GM23338 (cell line): ENCODE measurements around the gene CATSPERZ.

Experiments
- EZH2 ChIP-seq: fragments of 200-600 bp; sonication (generic); IDR thresholded peaks from one replicate; pipeline ENCODE4 v1.8.0; 2017; ENCODE audit warnings: antibody characterized with exemption, mild to moderate bottlenecking, low read depth; ENCODE audit not compliant: unreplicated experiment
- EZH2phosphoT487 ChIP-seq: fragments of 200-600 bp; sonication (generic); IDR thresholded peaks from one replicate; pipeline ENCODE4 v1.8.1; 2018; ENCODE audit warnings: antibody characterized with exemption; ENCODE audit not compliant: unreplicated experiment
- TF ChIP-seq, protein P1 (sequence below), 2 experiments: fragments of 200-600 bp in 1 of 2; sonication (generic) in 1 of 2; conservative IDR thresholded peaks; 2 replicates each; pipeline versions ENCODE4 v1.5.1 to v1.6.1; 2016 to 2017; ENCODE audit warnings: antibody characterized with exemption in 2 of 2, low read depth in 2 of 2, mild to moderate bottlenecking in 2 of 2, moderate library complexity in 1 of 2

- TF ChIP-seq EZH2 (no peak), EZH2phosphoT487 (no peak)
- TF ChIP-seq, protein P1, sequence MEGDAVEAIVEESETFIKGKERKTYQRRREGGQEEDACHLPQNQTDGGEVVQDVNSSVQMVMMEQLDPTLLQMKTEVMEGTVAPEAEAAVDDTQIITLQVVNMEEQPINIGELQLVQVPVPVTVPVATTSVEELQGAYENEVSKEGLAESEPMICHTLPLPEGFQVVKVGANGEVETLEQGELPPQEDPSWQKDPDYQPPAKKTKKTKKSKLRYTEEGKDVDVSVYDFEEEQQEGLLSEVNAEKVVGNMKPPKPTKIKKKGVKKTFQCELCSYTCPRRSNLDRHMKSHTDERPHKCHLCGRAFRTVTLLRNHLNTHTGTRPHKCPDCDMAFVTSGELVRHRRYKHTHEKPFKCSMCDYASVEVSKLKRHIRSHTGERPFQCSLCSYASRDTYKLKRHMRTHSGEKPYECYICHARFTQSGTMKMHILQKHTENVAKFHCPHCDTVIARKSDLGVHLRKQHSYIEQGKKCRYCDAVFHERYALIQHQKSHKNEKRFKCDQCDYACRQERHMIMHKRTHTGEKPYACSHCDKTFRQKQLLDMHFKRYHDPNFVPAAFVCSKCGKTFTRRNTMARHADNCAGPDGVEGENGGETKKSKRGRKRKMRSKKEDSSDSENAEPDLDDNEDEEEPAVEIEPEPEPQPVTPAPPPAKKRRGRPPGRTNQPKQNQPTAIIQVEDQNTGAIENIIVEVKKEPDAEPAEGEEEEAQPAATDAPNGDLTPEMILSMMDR (conservative IDR thresholded peaks at IDR 0.05; ENCODE audit: low read depth in 2 of 2) = no peak
Measured at GRCh38 chr11:64334764-64335735, 34.9 kb downstream of the CATSPERZ start.
